Measurements from ENCODE around the gene GBA3.

GRCh38 chr4:22780797-22781196 lies 88.1 kb downstream of the GBA3 start:
- TF ChIP-seq, protein P1, sequence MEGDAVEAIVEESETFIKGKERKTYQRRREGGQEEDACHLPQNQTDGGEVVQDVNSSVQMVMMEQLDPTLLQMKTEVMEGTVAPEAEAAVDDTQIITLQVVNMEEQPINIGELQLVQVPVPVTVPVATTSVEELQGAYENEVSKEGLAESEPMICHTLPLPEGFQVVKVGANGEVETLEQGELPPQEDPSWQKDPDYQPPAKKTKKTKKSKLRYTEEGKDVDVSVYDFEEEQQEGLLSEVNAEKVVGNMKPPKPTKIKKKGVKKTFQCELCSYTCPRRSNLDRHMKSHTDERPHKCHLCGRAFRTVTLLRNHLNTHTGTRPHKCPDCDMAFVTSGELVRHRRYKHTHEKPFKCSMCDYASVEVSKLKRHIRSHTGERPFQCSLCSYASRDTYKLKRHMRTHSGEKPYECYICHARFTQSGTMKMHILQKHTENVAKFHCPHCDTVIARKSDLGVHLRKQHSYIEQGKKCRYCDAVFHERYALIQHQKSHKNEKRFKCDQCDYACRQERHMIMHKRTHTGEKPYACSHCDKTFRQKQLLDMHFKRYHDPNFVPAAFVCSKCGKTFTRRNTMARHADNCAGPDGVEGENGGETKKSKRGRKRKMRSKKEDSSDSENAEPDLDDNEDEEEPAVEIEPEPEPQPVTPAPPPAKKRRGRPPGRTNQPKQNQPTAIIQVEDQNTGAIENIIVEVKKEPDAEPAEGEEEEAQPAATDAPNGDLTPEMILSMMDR (IDR thresholded peaks at IDR 0.05; ENCODE audit: low read length): no peak
- TF ChIP-seq EZH2 (optimal IDR thresholded peaks at IDR 0.05; ENCODE audit: low read depth, low read length) (no peak), EZH2phosphoT487 (IDR thresholded peaks at IDR 0.05; ENCODE audit: low read length) (no peak)
